Measurements from ENCODE around the gene PCGF2. TPM values are rescaled to one million over a fixed set of nuclear protein-coding genes. Genes with fewer than 3 reads are reported as not detected.

Gene PCGF2
- total RNA-seq, 1 experiment from 2014 or later = 95.1 TPM

- TF ChIP-seq CTCF (IDR thresholded peaks at IDR 0.05; ENCODE audit: insufficient read depth in 1 of 2, low read depth in 1 of 2, low read length in 1 of 2, severe bottlenecking in 1 of 2, unreplicated experiment in 1 of 2) = no peak
- POLR2A ChIA-PET = no interaction called here
- peaks cover 2% of the 10 kb centered on the region; the same call in 1 of the 2 replicates for H3K36me3 ChIP-seq (ENCODE audit: control insufficient read depth, insufficient read depth, low read length)
- H3K4me1 Mint-ChIP-seq (ENCODE audit: low read depth, unreplicated experiment) = no peaks in the 10 kb centered on the region
- H3K27ac Mint-ChIP-seq (ENCODE audit: unreplicated experiment) = no peak overlapping the region
- H3K36me3 Mint-ChIP-seq (ENCODE audit: insufficient read depth, unreplicated experiment) = peaks cover 64% of the 10 kb centered on the region
- H3K9me3 ChIP-seq = no peaks in the 10 kb centered on the region
- no peak overlapping the region for H3K4me3 ChIP-seq (ENCODE audit: low read depth, low read length)
- intact Hi-C loops (cut with micrococcal nuclease; ENCODE audit: unreplicated experiment) = no loop called here
- BruUV-seq (replicated peaks) = no TSS peak
- no peaks in the 10 kb centered on the region for H3K9me3 Mint-ChIP-seq (ENCODE audit: unreplicated experiment)
- H3K27me3 ChIP-seq (replicated peaks; ENCODE audit: control insufficient read depth, insufficient read depth, low read length) = no peaks in the 10 kb centered on the region
- H3K4me3 Mint-ChIP-seq (ENCODE audit: unreplicated experiment) = no peak overlapping the region
- no peaks in the 10 kb centered on the region for H3K27me3 Mint-ChIP-seq (ENCODE audit: insufficient read depth, unreplicated experiment)
- DNase-seq = no peak
- CTCF ChIA-PET = no interaction called here
- H3K4me1 ChIP-seq = no peaks in the 10 kb centered on the region
Observed at GRCh38 chr17:38768417-38768816, 20.3 kb upstream of the PCGF2 start.

GRCh38 chr17:38766341-38766740 is 18.2 kb upstream of the PCGF2 start:
- no peak for TF ChIP-seq CTCF (IDR thresholded peaks at IDR 0.05; ENCODE audit: insufficient read depth in 1 of 2, low read depth in 1 of 2, low read length in 1 of 2, severe bottlenecking in 1 of 2, unreplicated experiment in 1 of 2)
- Mint-ChIP-seq H3K4me3 (ENCODE audit: unreplicated experiment) (no peak overlapping the region), H3K4me1 (ENCODE audit: low read depth, unreplicated experiment) (no peaks in the 10 kb centered on the region), H3K36me3 (ENCODE audit: insufficient read depth, unreplicated experiment) (peaks cover 75% of the 10 kb centered on the region), H3K9me3 (ENCODE audit: unreplicated experiment) (no peaks in the 10 kb centered on the region), H3K27ac (ENCODE audit: unreplicated experiment) (no peak overlapping the region), H3K27me3 (ENCODE audit: insufficient read depth, unreplicated experiment) (no peaks in the 10 kb centered on the region)
- no peak for DNase-seq
- no TSS peak for BruUV-seq (replicated peaks)
- H3K9me3 ChIP-seq = no peaks in the 10 kb centered on the region
- H3K4me3 ChIP-seq (ENCODE audit: low read depth, low read length) = no peak overlapping the region
- intact Hi-C loops (cut with micrococcal nuclease; ENCODE audit: unreplicated experiment) = no loop called here
- ChIA-PET CTCF (no interaction called here), POLR2A (no interaction called here)
- no peaks in the 10 kb centered on the region for H3K4me1 ChIP-seq
- H3K36me3 ChIP-seq (ENCODE audit: control insufficient read depth, insufficient read depth, low read length) = peaks cover 2% of the 10 kb centered on the region; the same call in 1 of the 2 replicates
- no peaks in the 10 kb centered on the region for H3K27me3 ChIP-seq (replicated peaks; ENCODE audit: control insufficient read depth, insufficient read depth, low read length)

GRCh38 chr17:38762231-38762630 is 14.1 kb upstream of the PCGF2 start:
- Mint-ChIP-seq H3K4me1 (ENCODE audit: low read depth, unreplicated experiment) (no peaks in the 10 kb centered on the region), H3K36me3 (ENCODE audit: insufficient read depth, unreplicated experiment) (peaks cover 88% of the 10 kb centered on the region), H3K9me3 (ENCODE audit: unreplicated experiment) (no peaks in the 10 kb centered on the region), H3K27ac (ENCODE audit: unreplicated experiment) (no peak overlapping the region), H3K27me3 (ENCODE audit: insufficient read depth, unreplicated experiment) (no peaks in the 10 kb centered on the region), H3K4me3 (ENCODE audit: unreplicated experiment) (no peak overlapping the region)
- H3K4me3 ChIP-seq (ENCODE audit: low read depth, low read length) = no peak overlapping the region
- H3K9me3 ChIP-seq = no peaks in the 10 kb centered on the region
- ChIA-PET CTCF (interaction anchor here (0.7 to 1.4 kb wide), 2 partner anchors 38 to 57 kb away, joined by 3 read pairs; no protein-coding TSS in a partner anchor), POLR2A (interaction anchor here (0.6 kb wide), 1 partner anchor 82 kb away, joined by 6 read pairs; no protein-coding TSS in a partner anchor)
- H3K27me3 ChIP-seq (replicated peaks; ENCODE audit: control insufficient read depth, insufficient read depth, low read length) = no peaks in the 10 kb centered on the region
- no peaks in the 10 kb centered on the region for H3K4me1 ChIP-seq
- BruUV-seq (replicated peaks) = no TSS peak
- no peak for DNase-seq
- H3K36me3 ChIP-seq (ENCODE audit: control insufficient read depth, insufficient read depth, low read length) = peaks cover 8% of the 10 kb centered on the region
- intact Hi-C loops (cut with micrococcal nuclease; ENCODE audit: unreplicated experiment) = no loop called here
- TF ChIP-seq CTCF (IDR thresholded peaks at IDR 0.05; ENCODE audit: insufficient read depth in 1 of 2, low read depth in 1 of 2, low read length in 1 of 2, severe bottlenecking in 1 of 2, unreplicated experiment in 1 of 2) = no peak
